Non-pigmented ciliary epithelial cell (primary cell): ENCODE data around the gene PC.

Experiments used
- DNase-seq: peaks from one replicate; pipeline ENCODE4 v3.0.0-alpha.2; 2010; ENCODE audit warnings: low read depth

Gene PC

DNA sequence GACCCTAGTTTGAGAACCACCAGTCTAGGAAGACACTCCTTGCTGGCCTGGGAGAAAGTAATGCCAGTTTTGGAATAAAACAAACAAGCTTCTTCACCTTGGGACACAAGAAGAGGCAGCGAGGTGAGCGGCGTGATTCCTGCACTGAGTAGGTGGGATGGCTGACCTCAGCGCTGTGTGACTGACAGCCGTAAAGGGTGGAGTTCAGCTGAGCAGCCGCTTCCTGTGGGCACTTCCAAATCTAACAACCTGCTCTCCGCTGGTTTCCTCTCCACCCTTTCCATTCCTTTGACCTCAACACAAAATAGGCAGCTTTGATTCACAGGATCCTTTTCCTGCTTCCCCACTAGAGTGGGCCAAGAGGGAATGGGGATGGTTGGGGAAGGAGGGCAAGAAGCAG lies 45.8 kb downstream of the PC start:
- DNase-seq = no peak

DNA sequence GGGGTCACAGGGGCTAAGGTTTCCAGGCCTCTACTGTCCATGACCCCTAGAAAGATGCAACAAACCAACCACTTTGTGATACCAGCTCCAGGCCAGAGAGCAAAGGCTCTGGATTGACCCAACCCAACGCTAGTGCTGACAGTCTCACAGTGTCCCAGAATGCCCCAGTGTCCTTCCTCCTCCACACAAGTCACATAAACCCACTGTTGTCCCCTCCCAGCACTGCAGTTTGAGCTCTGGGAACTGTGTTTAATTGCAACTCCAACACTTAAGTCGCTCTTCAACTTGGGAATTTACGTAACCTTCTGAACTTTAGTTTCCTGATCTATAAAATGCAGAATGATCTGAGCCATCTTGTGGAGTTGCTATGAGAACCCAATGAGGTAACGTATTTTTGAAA lies 47.5 kb downstream of the PC start:
- no peak for DNase-seq

DNA sequence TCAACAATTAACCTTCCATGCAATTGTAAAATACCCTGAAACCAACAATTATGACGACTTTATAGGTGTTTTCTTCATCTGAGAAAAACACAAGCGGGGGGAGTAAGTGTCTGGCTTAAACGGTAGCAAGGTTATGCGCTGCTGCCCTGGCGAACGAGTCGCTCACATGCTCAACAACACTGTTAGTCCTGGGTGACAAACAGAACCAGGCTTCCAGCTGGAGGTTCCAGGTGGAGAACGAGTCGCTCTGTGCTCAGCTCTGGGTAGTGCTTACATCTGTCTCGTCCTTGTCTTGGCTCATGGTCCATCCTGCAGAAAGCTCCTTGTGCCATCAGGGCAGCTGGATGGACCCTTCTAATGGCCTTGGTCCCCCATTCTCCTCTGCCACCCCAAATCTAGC lies 48.2 kb downstream of the PC start:
- DNase-seq = no peak

DNA sequence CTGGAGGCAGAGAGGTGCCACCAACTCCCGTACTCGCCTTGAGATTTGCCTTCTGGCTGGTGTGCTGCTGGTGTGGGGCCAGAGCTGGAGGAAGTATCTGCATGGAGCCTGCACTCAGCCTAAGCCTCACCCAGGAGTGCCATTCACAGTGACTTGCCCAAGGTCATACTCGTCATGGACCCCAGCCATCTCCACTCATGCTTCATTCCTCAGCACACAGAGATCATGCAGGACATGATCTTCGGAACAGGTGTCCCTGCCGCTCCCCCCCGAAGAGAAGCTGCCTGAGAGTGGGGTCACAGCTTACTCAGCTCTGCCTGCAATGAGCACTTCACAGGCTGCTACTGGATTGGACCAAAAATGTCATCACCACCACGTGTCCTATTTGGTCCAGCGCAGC lies 49.0 kb downstream of the PC start:
- DNase-seq = no peak

- DNase-seq = no peak
Measured at GRCh38 chr11:66907751-66908630, 50.2 kb downstream of the PC start.

GRCh38 chr11:66906061-66906733 lies 52.0 kb downstream of the PC start:
- DNase-seq = no peak

DNA sequence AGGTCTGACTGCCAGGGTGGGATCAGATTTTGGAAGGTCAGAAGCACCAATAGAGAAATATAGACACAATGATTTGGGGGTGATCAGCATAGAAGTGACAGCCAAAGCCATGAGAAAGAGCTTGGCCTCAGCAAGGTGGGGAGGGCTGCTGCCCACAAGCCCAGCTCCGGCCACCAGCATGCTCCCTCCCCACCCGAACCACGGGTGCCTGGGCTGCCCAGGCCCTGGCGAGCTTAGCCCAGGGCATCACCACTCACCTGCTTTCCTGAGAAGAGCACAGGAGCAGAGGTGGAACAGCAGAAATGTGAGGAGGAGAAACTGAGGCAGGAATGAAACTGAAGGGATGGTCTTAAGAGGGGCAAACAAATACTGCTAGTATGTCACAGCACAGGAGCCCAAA lies 52.6 kb downstream of the PC start:
- no peak for DNase-seq

GRCh38 chr11:66904981-66905521 lies 53.1 kb downstream of the PC start:
- DNase-seq = no peak

DNA sequence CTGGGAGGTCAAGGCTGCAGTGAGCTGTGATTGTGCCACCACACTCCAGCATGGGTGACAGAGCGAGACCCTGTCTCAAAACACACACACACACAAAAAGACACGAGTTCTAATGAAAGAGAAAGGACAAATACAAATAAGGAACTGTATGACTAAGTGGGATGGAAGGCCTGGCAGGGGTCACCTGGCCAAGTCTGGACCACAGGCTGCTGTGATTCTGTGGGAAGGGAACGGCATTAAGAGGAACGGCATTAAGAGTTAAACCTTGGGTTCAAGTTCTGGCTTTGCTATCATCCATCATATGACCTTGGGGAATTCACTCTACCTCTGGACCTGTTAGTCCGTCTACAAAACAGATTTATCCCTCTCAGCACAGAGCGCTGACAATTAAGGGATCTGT lies 53.6 kb downstream of the PC start:
- no peak for DNase-seq

DNA sequence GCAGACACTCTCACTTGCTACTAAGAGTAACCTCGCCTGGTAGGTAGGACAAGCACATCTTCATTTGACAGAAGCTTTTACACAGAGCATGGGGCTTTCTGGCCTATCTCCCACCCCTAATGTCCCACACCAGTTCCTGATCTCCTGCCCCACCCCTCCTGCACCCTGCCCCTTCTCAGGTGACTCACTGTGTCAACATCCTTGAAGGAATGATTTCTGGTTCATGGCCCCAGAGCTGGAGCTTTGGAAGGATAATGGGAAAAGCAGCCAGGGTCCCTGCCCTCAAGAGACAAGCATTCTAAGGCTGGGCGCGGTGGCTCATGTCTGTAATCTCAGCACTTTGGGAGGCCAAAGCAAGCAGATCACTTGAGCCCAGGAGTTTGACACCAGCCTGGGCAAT lies 54.1 kb downstream of the PC start:
- DNase-seq = no peak

DNA sequence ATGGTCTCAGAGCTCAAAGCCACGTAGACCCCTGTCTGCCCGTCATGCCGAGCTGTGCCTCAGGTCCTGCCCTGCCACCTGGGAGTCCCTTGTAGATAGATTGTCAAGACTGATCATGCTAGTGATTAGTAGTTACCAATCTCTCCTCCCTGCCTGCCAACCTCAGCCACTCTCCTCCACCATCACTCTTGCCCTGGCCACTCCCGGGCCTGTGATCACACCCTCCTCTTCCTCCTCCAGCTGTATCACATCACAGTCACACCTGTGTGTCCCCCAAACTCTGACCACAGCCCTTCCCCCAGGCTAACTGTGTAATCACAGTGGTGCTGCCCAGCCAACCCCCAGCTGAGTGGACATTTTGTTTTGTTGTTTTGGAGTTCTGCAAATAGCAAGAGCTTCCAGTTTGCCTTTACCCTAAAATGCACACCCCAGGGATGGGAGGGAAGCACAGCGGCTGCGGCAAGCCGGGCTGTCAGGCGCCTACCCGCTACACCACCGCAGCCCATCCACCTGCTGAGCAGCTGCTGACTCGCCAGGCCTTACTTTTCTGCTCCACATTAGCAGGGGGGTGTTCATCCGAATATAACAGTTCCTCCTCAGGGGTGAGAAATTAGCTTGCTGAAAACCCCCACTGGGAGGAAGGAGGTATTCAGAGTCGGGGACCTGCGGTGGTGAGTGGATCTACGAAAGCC lies 55.6 kb downstream of the PC start:
- DNase-seq = no peak

- no peak for DNase-seq
Measured at GRCh38 chr11:66901964-66902390, 56.2 kb downstream of the PC start.

GRCh38 chr11:66894141-66894540 lies 64.0 kb downstream of the PC start:
- DNase-seq = no peak

DNA sequence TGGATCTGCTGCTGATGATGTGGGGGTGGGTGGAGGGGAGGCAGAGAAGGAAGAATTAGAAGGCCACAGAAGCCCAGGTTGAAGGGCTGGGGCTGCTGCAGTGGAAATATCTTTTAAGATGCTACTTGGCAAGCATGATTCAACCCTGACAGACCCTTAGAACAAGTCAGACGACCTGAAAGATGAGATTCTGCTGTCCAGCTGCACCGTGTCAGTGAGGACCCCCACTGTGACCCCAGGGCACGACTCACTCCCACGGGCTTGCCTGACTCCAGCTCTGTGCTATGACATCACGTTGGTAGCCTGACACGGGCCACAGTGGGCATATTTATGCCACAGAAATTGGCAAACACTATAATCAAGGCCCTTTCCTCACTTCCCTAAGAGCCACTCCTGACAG lies 65.3 kb downstream of the PC start:
- DNase-seq = no peak

- peak; percentile 79 for DNase-seq
Measured at GRCh38 chr11:66891851-66892660, 66.1 kb downstream of the PC start.

GRCh38 chr11:66889960-66890359 lies 68.2 kb downstream of the PC start:
- no peak for DNase-seq

DNA sequence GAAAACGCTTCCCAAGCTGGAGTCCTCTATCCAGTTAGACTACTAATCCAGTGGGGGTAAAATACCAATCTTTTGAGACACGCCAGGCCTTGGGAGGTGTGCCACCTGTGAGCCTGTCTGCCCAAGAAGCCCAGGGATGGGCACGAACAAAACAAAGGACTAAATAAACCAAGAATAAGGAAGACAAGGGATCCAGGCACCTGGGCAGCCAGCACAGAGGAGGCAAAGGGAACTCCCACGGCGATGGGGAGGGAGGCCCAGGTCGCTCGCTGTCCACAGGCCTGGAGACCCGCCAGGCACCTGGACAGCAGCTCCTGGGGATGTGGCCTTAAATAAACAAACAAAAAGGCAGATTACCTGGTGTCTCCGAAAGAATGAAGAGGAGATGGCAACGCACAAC lies 69.9 kb downstream of the PC start:
- DNase-seq = no peak

DNA sequence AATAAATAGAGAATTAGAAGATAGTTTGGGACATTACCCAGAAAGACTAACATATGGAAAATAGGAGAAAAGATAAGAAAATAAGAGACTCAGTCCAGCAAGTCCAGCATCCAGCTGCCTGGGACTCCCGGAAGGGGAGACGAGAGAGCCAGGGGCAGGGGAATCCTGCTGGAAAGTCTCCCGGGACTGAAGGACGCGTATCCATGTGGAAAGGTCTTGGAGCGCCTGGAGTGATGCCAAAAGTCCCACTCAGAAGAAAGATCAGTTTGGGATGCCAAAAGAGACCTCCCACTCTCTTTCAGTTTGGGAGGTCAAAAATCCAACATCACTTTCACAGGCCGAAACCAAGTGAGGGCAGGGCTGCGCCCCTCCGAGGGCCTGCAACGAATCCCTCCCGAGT lies 70.7 kb downstream of the PC start:
- DNase-seq = no peak

- DNase-seq = no peak
Measured at GRCh38 chr11:66886671-66887221, 71.4 kb downstream of the PC start.

DNA sequence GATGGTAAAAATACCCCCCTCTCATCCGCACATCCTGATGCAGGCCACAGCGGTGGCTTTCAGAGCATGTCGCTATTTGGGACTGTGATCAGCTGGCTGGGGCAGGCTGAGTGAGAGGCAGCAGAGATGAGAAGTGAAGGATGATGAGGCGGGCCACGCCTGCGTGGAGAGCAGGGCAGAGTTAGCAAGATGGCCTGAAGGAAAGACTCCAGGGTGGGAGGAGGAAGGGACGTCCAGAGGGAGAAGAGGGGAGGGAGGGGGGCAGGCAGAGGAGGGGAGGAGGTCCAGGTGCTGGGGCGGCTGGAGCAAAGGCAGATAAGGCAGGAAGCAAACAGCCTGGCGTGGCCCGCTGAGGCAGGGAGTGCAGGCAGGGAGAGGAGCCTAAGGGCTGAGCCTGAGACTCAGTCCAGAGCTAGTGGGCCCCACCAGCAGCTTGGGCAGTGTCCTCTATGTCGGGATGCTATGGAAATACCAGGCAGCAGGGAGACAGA lies 72.2 kb downstream of the PC start:
- DNase-seq = no peak

DNA sequence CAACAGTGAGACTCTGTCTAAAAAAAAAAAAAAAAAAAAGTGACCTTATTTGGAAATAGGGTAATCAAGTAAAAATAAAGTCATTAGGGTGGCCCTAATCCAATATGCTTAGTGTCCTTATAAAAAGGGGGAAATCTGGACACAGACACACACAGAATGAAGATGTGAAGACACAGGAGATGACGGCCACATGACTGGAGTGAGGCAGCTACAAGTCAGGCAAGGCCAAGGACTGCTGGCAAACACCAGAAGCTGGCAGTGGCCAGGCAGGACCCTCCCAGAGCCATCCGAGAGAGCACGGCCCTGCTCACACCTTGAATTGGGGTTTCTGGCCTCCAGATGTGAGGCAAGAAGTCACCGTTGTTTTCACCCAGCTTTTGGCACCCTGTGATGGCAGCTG lies 72.7 kb downstream of the PC start:
- no peak for DNase-seq
